Amniotic stem cell (primary cell): ENCODE data around the gene MANSC4.
A peak's percentile ranks its signal among the peaks of the same experiment; 100 is the strongest.

ENCODE experiments used
- DNase-seq: peaks from one replicate; lab custom pipeline; 2025; lab: John Stamatoyannopoulos, UW

MANSC4 gene

DNA sequence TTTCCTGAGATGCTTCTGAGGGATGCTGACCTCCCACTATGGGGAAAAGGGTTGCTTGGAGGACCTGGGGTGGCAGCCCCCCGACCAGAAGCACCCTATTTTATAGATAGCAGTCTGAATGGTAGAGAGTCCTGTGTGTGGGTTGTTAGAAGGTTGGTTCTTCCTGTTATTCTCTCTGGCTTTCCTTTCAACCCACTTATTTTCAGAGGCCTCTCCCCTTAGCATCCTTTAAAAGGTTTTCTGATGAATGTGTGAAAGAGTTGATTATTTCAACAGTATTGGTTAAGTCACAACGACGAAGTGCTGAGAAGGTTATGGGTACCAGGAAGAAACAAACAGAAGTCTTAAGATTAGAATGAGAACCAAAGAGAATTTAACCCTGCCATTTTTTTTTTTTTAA lies 20.8 kb upstream of the MANSC4 start:
- no peak for DNase-seq

DNA sequence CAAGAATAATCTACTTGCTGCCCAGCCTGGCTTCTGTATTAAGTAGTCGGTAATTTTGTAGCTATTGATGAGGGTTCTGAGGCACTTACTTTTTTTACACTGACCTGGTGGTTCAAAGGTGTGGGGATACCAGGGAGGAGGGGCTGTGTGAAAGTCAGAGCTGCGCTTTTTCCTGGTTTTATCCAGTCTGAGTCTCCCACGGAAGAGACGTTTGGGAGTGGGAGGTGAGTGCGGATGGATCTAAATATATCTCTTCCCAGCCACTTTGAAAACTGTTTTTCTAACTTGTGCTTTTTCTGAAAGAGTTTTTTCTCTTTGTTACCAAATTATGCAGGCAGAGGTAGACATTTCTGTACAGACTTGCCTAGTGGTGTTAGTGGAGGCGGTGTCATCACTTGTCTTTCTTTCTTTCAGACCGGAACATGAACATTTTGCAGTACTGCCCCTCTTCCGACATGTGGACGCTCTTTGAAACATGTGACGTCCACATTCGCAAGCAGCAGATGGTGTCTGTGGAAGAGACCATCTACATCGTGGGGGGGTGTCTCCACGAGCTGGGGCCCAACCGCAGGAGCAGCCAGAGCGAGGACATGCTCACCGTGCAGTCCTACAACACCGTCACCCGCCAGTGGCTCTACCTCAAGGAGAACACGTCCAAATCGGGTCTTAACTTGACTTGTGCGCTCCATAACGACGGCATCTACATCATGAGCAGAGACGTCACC lies 17.4 kb upstream of the MANSC4 start:
- DNase-seq, result no peak

DNA sequence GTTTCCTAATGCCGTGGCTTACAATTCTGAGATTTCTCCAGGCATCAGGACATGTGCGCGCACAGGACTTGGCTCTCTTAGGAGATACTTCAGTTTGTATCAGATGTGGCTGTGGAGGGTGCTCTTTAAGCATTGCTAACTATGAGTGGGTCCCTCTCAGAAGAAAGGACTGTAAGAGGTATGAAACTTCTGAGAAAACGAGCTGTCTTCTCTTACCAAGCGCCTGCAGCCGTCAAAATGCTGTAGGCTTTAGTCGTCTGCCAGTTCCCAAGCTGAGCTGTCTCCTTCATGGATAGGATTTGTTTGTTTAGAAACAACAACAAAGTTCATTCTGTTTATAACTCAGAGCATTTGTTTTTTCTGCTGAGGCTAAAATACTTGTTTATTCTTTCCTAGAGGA lies 16.1 kb upstream of the MANSC4 start:
- no peak for DNase-seq

DNA sequence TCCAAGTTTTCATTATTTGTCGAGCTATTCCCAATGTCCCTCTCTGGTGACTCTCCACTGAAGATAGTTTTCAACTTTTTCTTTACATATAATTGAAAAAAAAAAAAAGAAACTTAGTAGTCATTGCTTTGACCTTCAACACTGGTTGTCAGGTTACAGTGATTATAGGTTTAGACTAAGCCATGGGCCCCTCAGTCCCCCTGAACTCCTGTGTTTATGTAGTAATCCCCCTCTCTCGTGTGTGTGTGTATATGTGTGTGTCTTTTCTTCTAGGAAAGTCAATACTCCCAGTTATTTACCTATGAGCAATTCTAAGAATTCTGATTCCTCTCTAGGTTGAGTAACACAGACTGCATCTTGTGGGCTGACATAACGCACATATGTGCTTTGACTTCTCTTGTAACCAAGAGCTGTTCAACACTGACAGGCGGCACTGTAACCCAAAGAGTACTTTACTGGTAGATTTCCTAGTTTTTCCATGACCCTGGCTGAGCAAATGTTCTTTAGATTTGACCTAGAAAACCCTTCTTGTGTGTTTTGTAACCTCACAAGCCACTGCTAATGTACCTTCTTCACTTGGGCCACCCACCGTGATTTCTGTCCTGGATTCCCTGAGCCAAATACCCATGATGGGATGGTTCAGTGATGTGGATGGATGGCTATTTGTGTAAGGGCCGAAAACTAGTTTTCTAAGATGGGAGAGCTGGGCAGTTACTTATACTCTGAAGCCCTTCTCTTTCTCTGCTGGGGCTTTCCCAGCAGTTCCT lies 15.0 kb upstream of the MANSC4 start:
- DNase-seq, result no peak

DNA sequence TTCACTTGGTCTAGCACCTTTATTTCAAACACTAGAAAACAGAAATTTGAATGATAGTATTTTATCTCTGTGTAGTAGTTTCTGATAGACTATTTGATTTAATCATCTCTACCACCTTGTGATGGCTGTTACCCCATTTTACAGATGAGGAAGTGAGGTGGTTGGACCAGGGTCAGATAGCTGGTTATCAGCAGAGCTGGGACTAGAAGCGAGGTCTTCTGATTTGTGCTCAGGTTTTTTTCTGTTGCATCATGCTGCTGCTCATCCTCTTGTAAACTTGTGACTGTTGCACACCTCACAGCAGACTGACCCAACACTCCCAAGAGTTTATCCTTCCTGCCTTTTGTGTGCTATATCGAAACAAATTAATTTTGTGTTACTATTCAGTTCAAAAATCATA lies 10.1 kb upstream of the MANSC4 start:
- DNase-seq, result no peak

DNA sequence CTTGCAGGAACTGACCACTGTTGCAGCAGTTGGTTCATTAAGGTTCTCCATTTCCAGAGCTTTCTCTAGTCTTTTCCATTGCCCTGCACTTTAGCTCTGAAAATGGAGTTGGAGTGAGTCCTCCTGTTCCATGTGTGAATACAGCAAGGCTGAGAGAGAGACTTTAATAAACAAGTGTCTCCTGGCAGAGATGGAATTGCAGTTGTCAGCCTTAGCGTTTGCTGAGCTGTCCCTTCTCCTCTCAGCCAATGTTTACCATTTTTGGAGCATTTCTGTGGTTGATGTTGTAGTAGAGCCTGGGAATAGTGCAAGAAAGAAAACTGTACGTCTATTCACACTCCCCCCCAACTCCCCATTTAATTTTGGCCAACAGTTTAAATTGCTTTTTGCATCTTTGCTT lies 7.5 kb upstream of the MANSC4 start:
- DNase-seq, result no peak

DNA sequence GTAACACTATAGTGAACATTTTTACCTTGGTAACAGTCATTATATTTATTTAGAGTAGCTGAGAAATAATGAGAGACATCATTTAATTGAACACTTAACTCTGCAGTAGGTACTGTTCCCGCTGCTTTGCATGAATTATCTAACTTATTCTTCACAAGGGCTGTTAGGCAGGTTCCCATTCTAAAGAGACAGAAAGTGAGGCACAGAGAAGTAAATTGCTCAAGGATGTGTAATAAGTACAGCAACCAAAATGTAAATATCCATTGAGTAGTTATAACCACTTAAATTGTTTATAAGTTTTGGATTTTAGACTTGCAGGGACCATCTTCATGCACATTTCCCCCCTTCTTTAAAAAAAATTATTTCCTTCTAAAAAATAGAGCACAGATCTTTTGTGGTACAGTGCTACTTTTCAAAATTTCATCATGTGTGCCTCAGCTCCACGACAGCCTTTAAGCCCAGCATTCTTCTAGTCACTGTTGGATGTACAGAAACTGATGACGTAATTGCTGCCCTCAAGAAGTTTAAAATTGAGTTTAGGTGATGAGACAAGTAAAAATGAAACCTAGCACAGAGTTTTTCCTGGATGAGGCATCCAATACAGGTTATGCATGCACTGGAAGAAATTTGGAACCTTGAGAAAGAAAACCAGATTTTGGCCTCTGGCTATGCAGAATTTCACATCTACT lies 6.0 kb upstream of the MANSC4 start:
- DNase-seq, result peak; percentile 21

DNA sequence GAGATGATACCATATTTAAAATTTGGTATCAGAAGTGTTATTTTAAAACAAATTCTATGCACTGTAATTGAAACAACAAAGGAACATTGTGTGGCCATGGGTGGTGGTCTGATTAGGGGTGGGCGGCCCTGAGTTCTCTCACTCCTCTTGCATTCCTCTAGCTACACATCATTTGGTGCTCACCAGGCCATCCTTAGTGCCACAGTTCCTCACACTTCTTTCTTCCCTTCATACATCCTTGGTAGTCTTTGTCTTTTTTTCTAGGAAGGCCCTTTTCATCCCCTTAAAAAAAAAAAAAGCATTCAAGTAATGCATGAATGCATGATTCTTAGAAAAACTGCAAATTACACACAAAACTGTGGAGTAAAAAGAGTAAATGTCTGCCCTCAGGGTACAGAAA lies 2.4 kb upstream of the MANSC4 start:
- DNase-seq, result no peak

DNA sequence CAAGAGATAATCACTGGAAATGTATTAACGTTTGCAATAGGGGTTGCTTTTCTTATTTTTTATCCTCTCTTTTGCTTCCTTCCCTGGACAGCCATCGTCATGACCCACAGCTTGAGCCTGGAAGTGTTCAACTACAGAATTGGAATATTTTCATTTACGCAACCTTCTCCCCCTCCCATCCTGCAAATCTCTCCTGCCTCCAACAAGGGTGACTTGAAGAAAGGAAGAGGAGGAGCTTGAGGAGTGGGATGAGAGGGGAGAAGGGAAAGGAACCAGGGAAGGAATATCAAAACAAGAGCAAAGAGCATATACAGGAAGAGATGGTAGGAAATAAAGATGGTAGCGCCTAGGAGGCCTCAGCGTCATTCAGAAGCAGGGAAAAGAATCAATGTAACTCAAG lies 1.6 kb upstream of the MANSC4 start:
- no peak for DNase-seq

DNA sequence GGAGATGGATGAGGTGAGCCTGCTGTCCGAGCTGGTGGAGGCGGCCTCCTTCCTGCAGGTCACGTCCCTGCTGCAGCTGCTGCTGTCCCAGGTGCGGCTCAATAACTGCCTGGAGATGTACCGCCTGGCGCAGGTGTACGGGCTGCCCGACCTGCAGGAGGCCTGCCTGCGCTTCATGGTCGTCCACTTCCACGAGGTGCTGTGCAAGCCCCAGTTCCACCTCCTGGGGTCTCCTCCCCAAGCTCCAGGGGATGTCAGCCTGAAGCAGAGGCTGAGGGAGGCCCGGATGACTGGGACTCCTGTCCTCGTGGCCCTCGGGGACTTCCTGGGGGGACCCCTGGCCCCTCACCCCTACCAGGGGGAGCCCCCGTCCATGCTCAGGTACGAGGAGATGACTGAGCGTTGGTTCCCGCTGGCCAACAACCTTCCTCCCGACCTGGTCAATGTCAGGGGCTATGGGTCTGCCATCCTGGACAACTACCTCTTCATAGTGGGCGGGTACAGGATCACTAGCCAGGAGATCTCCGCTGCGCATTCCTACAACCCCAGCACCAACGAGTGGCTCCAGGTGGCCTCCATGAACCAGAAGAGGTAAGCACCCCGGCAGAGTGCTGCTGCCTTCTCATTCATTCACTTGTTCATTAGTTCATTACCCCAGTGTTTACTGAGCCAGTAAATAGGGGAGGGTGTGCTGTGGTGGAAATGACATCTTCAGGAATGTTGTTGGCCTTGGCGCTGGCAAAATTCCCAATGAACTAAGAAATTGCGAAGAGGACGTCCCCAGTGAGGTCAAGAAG lies 774 bp upstream of the MANSC4 start:
- no peak for DNase-seq

DNA sequence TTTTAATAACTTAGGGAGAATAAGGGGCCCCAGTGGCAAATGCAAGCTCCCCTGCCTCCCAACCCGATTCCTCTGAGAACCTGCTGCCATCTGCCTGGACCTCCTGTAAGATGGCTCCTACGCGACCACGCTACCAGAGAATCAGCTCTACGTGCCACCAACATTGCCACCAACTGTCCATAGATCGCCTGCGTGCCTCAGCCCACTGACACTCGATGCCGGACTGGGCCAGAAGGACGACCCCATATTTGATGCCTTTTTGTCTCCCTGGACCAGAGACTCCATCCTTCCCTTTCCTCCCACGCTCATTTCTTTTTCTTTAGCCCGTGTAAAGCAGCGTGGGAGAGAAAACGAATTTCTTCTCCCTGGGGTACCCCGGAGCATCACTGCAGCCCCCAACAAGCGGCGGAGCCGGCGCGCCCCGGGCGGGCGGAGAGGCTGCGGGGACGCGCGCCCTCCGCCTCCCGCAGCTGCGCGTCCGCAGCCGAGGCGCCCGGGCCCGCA lies 568 bp downstream of the MANSC4 start:
- DNase-seq, result no peak

DNA sequence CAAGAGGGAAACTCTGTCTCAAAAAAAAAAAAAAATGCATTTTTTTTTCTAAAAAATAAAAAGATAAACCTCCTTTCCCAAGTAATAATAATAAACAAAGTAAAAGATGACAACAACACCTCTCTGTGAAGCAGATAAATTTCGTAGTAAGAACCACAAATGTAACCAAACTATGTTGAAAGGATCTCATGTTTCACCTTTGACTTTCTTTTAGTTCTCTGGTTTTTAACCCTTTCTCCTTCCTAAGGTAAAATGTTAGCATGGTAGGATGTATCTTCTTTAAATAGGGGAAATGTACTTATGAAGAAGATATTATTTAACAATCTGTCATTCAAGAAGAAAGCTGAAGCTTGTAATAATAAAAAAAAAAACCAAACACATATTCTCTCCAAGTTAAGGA lies 1.8 kb downstream of the MANSC4 start:
- DNase-seq, result no peak

DNA sequence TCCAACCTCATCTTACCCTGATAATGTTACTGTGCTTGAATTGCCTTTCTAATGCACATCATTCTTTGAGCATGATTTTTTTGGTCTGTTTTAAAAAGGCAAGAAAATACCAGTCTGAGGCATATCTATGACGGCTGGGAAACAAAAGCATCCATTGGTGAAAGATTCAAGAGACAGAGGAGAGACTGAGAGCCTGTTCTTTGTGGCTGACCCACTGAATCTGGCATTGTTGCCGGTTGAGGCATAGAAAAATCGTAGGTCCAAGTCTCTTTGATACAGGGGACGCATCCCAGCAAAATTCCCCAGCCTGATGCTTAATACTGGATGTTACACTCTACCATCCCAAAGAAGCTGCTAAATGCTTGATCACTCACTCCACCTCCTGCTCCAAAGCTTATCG lies 2.9 kb downstream of the MANSC4 start:
- no peak for DNase-seq

DNA sequence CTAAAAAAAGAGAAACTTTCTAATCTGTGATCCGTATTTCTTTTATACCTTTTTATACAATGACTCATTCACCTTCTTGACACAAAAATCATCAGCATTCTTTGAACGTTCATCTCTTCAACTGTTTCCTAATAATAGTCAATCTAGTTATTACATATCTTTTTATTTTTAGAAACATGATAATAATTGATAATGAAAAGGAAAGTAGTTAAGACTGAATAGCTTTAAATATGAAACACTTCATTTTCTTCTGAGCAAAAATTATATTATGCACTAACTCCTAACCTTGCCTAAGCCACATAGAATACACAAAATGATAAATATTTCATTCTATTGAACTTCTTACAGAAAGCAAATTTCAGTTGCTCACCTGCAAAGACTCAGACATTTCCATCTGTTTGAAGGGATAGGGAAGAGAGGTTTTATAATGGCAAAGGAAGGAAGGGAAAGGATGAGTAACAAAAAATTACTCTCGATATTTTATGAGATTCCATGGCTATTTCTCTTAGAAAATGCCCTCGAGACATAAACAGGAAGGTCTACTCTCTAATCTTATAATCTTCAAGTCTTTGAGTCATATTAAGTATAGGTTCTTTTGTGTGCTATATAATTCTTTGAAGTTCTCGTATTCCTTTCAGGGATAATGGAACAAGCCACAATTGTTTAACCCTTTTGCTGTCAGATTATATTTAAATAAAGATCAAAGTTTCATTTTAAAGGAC lies 7.5 kb downstream of the MANSC4 start:
- DNase-seq, result peak; percentile 16

DNA sequence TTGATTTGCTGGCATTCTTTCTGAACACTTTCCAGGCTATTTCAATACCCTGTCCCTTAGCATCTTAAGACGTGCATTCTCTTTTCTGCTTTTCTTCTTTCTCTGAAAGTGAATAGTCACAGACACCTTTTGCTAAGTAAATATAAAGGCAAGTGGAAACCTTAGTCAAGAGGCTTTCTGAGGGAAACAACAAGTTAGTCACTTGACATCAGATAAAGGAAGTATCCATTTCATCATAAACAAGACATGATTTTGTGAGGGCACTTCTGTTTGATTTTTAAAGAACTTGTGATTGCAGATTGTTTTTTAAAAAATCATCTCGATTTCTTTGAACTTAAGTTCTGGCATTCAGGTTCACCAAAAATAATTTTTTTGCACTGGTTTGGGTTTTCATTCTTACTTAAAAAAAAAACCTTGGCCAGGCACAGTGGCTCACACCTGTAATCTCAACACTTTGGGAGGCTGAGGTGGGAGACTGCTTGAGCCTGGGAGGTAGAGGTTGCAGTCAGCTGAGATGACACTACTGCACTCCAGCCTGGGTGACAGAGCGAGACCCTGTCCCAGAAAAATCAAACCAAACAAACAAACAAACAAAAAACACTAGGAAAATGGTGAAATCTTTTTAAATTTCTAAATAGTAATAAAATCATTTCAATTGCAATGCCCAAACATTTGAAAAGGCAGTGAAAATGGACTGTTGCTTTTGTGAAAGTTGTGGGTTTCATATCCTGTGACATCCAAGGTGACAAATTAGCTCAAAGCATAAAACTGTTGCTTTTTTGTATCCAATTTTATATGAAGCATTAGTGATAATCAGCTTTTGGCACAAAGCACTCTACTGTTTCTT lies 8.3 kb downstream of the MANSC4 start:
- no peak for DNase-seq

DNA sequence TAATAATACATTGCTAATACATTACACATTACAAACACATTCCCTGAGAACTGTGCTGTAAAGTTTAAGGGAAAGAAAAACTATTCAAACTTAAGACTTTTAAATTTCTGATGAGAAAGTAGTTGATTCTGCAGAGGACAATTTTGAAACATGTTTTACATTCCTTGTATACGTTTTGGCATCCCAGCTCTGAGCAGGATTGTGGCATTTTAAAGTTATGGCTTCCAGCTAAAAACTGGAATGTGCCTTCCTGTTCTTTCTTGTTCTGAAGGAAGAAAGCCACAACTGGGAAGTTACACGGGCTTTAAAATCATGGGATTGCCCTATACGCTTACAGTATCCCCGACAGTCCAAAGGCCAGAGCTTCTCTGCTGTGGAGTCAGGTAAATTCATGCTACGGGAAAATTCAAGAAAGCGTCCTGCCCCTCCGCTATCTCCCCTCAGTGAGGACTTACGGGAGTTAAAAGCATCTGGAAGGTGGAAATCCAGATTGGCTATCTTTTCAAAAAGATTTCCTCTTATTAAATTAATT lies 10.8 kb downstream of the MANSC4 start:
- no peak for DNase-seq

DNA sequence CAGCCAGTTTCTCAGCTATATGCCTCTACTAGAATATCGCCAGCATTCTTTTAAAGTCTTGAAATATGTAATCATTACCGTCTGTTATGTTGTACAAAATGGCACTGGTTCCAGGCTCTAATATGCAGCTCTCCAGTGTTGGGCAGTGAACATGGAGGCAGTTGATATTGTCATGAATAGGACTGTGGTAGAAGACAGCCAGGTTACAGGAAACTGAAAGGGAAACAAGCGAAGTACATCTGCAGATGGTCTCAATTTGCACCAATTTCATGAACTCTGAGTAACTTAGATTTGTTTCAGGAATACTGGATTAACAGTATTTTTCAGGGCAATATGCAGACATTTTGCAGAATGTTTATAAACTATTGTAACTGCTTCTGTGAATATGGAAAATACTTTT lies 13.4 kb downstream of the MANSC4 start:
- no peak for DNase-seq

DNA sequence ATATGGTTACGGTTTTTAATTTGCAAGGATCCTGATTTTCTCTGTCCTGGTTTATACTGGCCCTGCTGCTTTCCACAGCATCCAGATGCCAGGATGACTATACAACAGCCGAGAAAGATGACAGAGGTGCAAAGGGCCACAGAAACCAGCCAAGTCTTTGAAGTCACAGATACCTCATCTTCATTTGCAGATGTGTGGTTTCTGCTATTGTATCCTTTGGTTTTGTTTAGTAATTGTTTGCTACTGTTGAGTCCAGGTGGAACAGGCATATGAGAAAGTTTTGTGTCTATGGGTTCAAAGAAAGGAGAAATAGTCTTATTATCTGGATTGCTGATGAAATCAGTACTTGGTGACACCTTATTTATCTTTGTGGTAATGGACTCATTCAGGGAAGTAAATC lies 17.3 kb downstream of the MANSC4 start:
- DNase-seq, result no peak

DNA sequence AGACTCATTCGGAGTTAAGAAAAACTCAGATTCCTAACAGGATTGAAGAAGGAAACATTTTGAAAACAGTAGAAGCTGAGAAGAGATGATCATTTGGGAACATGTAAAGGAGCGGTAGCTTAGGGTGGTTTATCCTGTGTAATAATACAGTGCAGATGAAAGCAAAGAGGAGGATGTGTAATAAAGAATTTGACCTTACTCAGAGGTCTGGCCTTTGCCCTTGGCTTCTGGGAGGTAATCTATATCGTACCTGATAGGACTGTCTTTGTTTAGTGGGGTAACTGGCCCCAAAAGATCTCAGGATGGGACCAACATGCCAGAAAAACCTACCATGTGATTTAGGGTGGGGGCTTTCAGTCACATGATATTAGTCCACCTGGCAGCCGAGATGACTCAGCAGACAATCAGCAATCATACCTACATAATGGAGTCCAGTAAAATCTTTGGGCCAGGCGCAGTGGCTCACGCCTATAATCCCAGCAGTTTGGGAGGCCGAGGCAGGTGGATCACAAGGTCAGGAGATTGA lies 23.3 kb downstream of the MANSC4 start:
- no peak for DNase-seq

DNA sequence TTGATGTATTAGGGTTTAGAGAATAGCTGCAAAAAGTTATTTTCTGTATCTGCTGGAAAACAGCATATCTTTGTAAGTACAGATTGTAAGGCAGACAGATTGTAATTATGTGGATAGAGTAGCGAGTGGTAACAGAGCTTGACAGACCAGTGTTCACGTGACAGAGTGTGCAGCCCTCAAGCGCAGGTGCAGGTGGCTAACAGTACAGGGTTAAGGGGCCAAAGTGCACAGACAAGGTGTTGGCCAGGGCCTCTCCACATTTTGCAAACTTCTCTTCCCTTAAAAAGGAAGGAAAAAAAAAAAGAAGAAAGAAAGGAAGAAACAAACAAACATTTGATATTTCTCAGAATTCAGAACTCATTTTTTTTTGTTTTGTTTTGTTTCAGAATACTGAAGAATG lies 25.2 kb downstream of the MANSC4 start:
- DNase-seq, result no peak
